Measurements from ENCODE around the gene DZANK1. TPM values are rescaled to one million over a fixed set of nuclear protein-coding genes. Genes with fewer than 3 reads are reported as not detected.

The DZANK1 gene
- total and polyA plus RNA-seq, 2 donors (not counting 3 experiments of a cell fraction or from before 2014, with no cell fraction given): 1.1 to 1.8 TPM

GRCh38 chr20:18414140-18414539 lies 52.7 kb downstream of the DZANK1 start:
- no peak overlapping the region for H3K9ac ChIP-seq (replicated peaks; ENCODE audit: extremely low read depth, insufficient read depth, low read length)
- BruUV-seq (replicated peaks): no TSS peak
- no peaks in the 10 kb centered on the region for H3K9me3 ChIP-seq (replicated peaks; ENCODE audit: control insufficient read depth, insufficient read depth, low read length)
- intact Hi-C loops (cut with micrococcal nuclease): loop anchor here (5.0 kb wide), 2 partner anchors 218 to 793 kb away; no protein-coding TSS in a partner anchor
- H3K36me3 ChIP-seq (ENCODE audit: control insufficient read depth in 2 of 2, extremely low read depth in 1 of 2, insufficient read depth in 2 of 2, low read length in 2 of 2): no peaks in the 10 kb centered on the region
- no peak overlapping the region for H3K27ac ChIP-seq (ENCODE audit: insufficient read depth, low read depth, low read length)
- FAIRE-seq: no peak
- no peaks in the 10 kb centered on the region for H3K79me2 ChIP-seq (ENCODE audit: control insufficient read depth, insufficient read depth, low read length)
- no peak for DNase-seq (ENCODE audit: low read depth, low spot score)
- ChIA-PET POLR2A (no interaction called here), CTCF (interaction anchor here (0.8 to 2.8 kb wide), 7 partner anchors 52 to 1249 kb away, joined by 3 to 23 read pairs (median 3); partner anchors contain the start of genes DZANK1 and POLR3F)
- dilution Hi-C loops (cut with MboI; ENCODE audit: extremely low pct_ligation_motif_present, low sequenced_read_pairs): no loop called here
- H3K9me1 ChIP-seq (replicated peaks; ENCODE audit: control insufficient read depth, extremely low read depth, insufficient read depth, low read length): no peaks in the 10 kb centered on the region
- no peaks in the 10 kb centered on the region for H4K20me1 ChIP-seq (replicated peaks; ENCODE audit: control insufficient read depth, extremely low read depth, insufficient read depth, low read length)
- no peak overlapping the region for H2AFZ ChIP-seq (ENCODE audit: low read depth, low read length)
- H3K4me2 ChIP-seq (ENCODE audit: insufficient read depth, low read length): no peak overlapping the region
- no peak overlapping the region for H3K4me3 ChIP-seq (replicated peaks in 1 of 3; ENCODE audit: insufficient read depth in 1 of 3, low read depth in 1 of 3, low read length in 3 of 3)
- no peaks in the 10 kb centered on the region for H3K27me3 ChIP-seq (ENCODE audit: control insufficient read depth in 2 of 2, insufficient read depth in 2 of 2, low read length in 2 of 2)
- TF ChIP-seq MYC (IDR thresholded peaks at IDR 0.05; ENCODE audit: low read depth, low read length) (no peak), MAX (IDR thresholded peaks at IDR 0.05; ENCODE audit: insufficient read depth, insufficient read length) (no peak), EZH2 (IDR thresholded peaks at IDR 0.05; ENCODE audit: borderline replicate concordance, low read depth, low read length, severe bottlenecking) (no peak), CTCF (IDR thresholded peaks at IDR 0.05; ENCODE audit: extremely low read depth in 1 of 2, insufficient read depth in 1 of 2, low read depth in 1 of 2, low read length in 2 of 2) (no peak), POLR2A (IDR thresholded peaks at IDR 0.05; ENCODE audit: low read depth, low read length) (no peak), JUN (IDR thresholded peaks at IDR 0.05; ENCODE audit: borderline replicate concordance, insufficient read depth, insufficient read length, low read depth) (no peak), FOS (IDR thresholded peaks at IDR 0.05; ENCODE audit: borderline replicate concordance, insufficient read depth, low read length) (no peak), POLR2AphosphoS5 (IDR thresholded peaks at IDR 0.05; ENCODE audit: insufficient read depth, low read depth, low read length) (no peak), GATA2 (IDR thresholded peaks at IDR 0.05; ENCODE audit: insufficient read depth, insufficient read length, low read depth, low read length) (no peak)
- H3K4me1 ChIP-seq (ENCODE audit: control insufficient read depth, extremely low read depth, insufficient read depth, low read length): no peaks in the 10 kb centered on the region
